Activated T-helper 2 cell treated with anti-CD3 and anti-CD28 coated beads, Interferon-gamma antibody, Interleukin-2, Interleukin-4, amounts not matched to agents 10 μg/mL and 5 μg/mL and 100 μg/mL, durations not matched to agents 14 hours and 24 hours and 36 hours (primary cell): ENCODE measurements around the gene SNRPA1. TPM values are rescaled to one million over a fixed set of nuclear protein-coding genes. Genes with fewer than 3 reads are reported as not detected.
A peak's percentile ranks its signal among the peaks of the same experiment; 100 is the strongest.

Experiments used
- DNase-seq: peaks from one replicate; pipeline ENCODE4 v3.0.0; 2021; ENCODE audit warnings: low spot score
- H3K27ac Mint-ChIP-seq: one replicate; pipeline ENCODE4 v1.8.0; 2021; ENCODE audit warnings: mixed read lengths
- H3K27me3 Mint-ChIP-seq: one replicate; pipeline ENCODE4 v1.8.0; 2021; ENCODE audit warnings: low read depth, mixed read lengths
- H3K36me3 Mint-ChIP-seq: one replicate; pipeline ENCODE4 v1.8.0; 2021; ENCODE audit warnings: low read depth, mixed read lengths
- H3K4me1 Mint-ChIP-seq: one replicate; pipeline ENCODE4 v1.8.0; 2021; ENCODE audit warnings: low read depth, mixed read lengths
- H3K4me3 Mint-ChIP-seq: one replicate; pipeline ENCODE4 v1.8.0; 2021; ENCODE audit warnings: low read depth, mild to moderate bottlenecking, moderate library complexity, mixed read lengths
- H3K9me3 Mint-ChIP-seq: one replicate; pipeline ENCODE4 v1.8.0; 2021; ENCODE audit warnings: mixed read lengths
- intact Hi-C: fragments of 100-400 bp; cut with micrococcal nuclease; formaldehyde crosslinking; loops from one replicate; pipeline ENCODE4 v1.15.1; 2023
- total RNA-seq: library from RNA; stranded (reverse); gene quantifications from 2 replicates; pipeline ENCODE4 v1.2.3, GENCODE V29; 2022

The SNRPA1 gene
- total RNA-seq, 1 donor from 2014 or later: 197 TPM

GRCh38 chr15:101244889-101245668, 50.0 kb downstream of the SNRPA1 start:
- H3K4me1 Mint-ChIP-seq: peaks cover 90% of the 10 kb centered on the region
- intact Hi-C loops: loop anchor here (10.0 kb wide), 1 partner anchor 120 kb away; no protein-coding TSS in a partner anchor
- DNase-seq: no peak
- peak overlapping the region; percentile 65 for H3K4me3 Mint-ChIP-seq
- H3K27me3 Mint-ChIP-seq: no peaks in the 10 kb centered on the region
- peaks cover 73% of the 10 kb centered on the region for H3K36me3 Mint-ChIP-seq
- peak overlapping the region; percentile 79 for H3K27ac Mint-ChIP-seq
- no peaks in the 10 kb centered on the region for H3K9me3 Mint-ChIP-seq

DNA sequence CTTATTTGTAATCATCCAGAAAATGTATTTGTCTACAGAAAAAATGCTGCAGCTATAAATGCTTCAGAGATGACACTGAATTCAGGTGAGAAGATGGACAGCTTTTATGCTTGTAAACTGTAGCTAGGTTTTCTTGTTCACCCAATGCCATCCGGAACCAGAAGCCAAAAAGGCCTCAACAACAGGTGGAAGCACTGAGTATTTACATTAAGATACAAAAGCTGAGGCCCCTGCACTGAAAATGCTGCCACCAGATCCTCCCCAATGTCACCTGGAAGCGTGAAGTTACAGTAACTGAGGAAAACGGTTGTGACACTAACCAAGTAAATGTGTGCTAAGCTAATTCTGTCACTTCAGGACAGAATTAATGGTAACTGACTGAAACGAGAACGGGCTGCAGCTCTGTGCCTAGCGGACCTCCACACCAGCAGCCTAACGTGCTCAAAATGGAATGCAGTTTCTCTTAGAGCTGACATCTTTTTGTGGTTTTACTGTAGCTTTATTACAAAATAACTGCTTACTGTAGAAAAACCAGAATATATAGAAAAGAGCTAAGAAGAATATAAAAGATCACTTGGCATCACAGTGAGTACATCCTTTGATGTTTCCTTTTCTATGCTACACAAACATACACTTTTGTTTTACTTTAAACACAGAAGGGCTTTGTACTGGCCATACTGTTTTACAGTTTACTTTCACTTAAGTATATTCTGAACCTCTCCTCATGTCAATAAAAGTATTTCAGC, 50.8 kb downstream of the SNRPA1 start:
- no peak for DNase-seq
- intact Hi-C loops: loop anchor here (10.0 kb wide), 1 partner anchor 119 kb away; no protein-coding TSS in a partner anchor
- H3K4me1 Mint-ChIP-seq: peaks cover 92% of the 10 kb centered on the region
- H3K27me3 Mint-ChIP-seq: no peaks in the 10 kb centered on the region
- peak overlapping the region; percentile 79 for H3K27ac Mint-ChIP-seq
- peaks cover 74% of the 10 kb centered on the region for H3K36me3 Mint-ChIP-seq
- H3K9me3 Mint-ChIP-seq: no peaks in the 10 kb centered on the region
- peak overlapping the region; percentile 65 for H3K4me3 Mint-ChIP-seq

- Mint-ChIP-seq H3K4me3 (peak overlapping the region; percentile 72), H3K4me1 (peaks cover 95% of the 10 kb centered on the region), H3K27ac (peak overlapping the region; percentile 69), H3K27me3 (no peaks in the 10 kb centered on the region), H3K36me3 (peaks cover 75% of the 10 kb centered on the region), H3K9me3 (no peaks in the 10 kb centered on the region)
- intact Hi-C loops: loop anchor here (10.0 kb wide), 1 partner anchor 119 kb away; no protein-coding TSS in a partner anchor
- DNase-seq: no peak
Observed at GRCh38 chr15:101243420-101243819, 51.6 kb downstream of the SNRPA1 start.

DNA sequence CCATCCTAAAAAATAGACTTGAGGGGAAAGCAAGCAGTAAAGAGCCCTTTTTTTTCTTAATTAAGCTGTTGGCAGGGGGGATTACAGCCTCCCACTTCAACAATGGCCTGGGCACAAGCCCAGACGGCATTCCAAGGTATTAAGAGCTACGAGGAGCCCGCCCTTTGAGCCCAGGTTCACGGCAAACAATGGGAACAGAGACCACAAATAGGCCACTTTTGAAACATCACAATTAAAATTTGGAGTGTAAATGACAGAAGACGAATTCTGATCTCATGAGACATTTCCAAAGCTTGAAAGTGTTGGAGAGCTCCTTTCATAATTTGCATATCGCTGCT, 52.1 kb downstream of the SNRPA1 start:
- H3K27me3 Mint-ChIP-seq: no peaks in the 10 kb centered on the region
- intact Hi-C loops: loop anchor here (1.0 to 10.0 kb wide), 2 partner anchors 37 to 118 kb away; no protein-coding TSS in a partner anchor
- peaks cover 72% of the 10 kb centered on the region for H3K36me3 Mint-ChIP-seq
- peak overlapping the region; percentile 87 for H3K27ac Mint-ChIP-seq
- peak overlapping the region; percentile 72 for H3K4me3 Mint-ChIP-seq
- H3K9me3 Mint-ChIP-seq: no peaks in the 10 kb centered on the region
- peaks cover 93% of the 10 kb centered on the region for H3K4me1 Mint-ChIP-seq
- no peak for DNase-seq

DNA sequence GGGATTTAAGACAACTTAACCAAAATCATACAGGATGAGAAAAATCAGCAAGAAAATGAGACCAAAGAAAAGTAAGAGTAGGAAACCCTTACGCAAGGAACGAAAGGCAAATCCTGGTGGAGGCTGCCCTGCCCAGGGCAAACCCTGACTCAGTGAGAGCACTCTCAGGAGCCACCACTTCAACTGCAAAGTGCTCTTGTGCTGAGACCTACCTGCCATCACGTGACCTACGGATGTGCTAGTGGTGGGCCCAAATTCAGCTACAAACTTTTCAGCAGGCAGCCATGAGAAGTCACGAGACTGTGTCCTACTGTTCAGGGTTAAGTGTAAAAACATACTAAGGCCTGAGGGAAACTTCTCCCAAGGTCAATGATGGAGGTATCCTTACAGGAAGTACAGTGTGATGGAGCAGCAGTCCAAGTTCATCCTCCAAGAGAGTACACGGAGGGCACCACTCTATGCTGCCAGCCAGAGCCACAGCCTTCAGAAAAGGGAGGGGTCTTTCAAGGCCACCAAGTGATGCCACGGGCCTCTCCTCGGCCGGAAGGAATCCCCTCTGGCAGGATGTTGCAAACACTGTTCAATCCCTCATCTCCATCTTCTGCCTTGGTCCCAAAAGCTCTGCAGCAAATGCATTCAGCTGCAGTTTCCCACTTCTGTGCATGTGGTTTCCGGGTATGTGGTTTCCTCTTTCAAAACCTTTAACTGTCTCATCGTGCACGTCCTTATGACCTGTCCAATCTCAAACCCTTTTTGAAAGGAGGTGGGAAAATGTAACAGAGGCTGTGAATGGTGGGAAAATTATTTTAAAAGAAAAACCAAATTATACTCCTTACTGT, 52.7 kb downstream of the SNRPA1 start:
- Mint-ChIP-seq H3K27ac (peak overlapping the region; percentile 87), H3K9me3 (no peaks in the 10 kb centered on the region), H3K36me3 (peaks cover 71% of the 10 kb centered on the region), H3K27me3 (no peaks in the 10 kb centered on the region), H3K4me1 (peaks cover 90% of the 10 kb centered on the region), H3K4me3 (peak overlapping the region; percentile 72)
- peak; percentile 62 for DNase-seq
- intact Hi-C loops: loop anchor here (1.0 to 10.0 kb wide), 2 partner anchors 36 to 118 kb away; no protein-coding TSS in a partner anchor

DNA sequence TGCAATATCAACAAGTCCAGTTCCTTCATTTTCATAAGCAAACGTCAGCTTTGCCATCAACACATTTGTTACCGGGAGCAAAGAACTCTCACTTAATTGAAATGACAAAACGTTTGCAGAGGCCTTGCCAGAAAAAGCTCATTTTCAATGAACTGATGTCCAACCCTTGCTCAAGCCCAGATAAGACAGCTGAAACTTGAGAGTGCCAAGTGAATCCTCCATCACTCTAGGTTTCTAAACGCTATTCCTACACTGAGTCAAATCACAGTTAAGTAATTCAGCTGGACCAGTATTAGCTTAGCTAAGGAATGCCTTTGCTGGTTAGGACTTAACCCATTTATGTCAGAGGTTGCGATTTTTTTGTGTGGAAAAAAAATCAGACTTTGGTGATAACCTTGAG, 54.7 kb downstream of the SNRPA1 start:
- DNase-seq: no peak
- Mint-ChIP-seq H3K4me1 (peaks cover 79% of the 10 kb centered on the region), H3K9me3 (no peaks in the 10 kb centered on the region), H3K27ac (peak overlapping the region; percentile 89), H3K4me3 (peak overlapping the region; percentile 30), H3K27me3 (no peaks in the 10 kb centered on the region), H3K36me3 (peaks cover 68% of the 10 kb centered on the region)
- intact Hi-C loops: loop anchor here (10.0 kb wide), 1 partner anchor 116 kb away; no protein-coding TSS in a partner anchor

DNA sequence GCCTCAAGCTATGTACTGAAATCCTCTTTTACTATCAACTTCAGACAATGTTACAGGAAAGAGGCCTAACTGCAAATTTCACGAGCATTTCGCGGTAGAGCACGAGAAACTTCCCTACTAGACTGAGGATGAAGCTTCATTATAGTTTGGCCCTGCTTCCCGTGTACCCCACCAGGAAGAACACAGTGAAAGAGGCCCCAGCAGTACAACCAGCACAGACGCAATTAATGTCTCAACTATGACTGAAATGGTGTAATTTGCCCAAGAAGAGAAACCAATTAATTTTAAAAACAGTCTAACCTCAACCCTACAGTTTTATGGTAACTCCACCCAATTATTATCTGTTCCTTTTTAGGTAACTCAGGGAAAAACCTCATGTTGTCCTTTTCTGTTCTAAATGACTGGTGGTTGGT, 55.3 kb downstream of the SNRPA1 start:
- Mint-ChIP-seq H3K36me3 (peaks cover 68% of the 10 kb centered on the region), H3K4me3 (peak overlapping the region; percentile 68), H3K27ac (peak overlapping the region; percentile 89), H3K27me3 (no peaks in the 10 kb centered on the region), H3K4me1 (peaks cover 77% of the 10 kb centered on the region), H3K9me3 (no peaks in the 10 kb centered on the region)
- no peak for DNase-seq
- intact Hi-C loops: loop anchor here (10.0 kb wide), 1 partner anchor 115 kb away; no protein-coding TSS in a partner anchor

GRCh38 chr15:101237251-101237650, 57.8 kb downstream of the SNRPA1 start:
- no peaks in the 10 kb centered on the region for H3K9me3 Mint-ChIP-seq
- DNase-seq: no peak
- peaks cover 72% of the 10 kb centered on the region for H3K36me3 Mint-ChIP-seq
- H3K27ac Mint-ChIP-seq: peak overlapping the region; percentile 40
- intact Hi-C loops: no loop called here
- H3K4me1 Mint-ChIP-seq: peaks cover 67% of the 10 kb centered on the region
- H3K4me3 Mint-ChIP-seq: no peak overlapping the region
- H3K27me3 Mint-ChIP-seq: no peaks in the 10 kb centered on the region

GRCh38 chr15:101233651-101234280, 61.3 kb downstream of the SNRPA1 start:
- Mint-ChIP-seq H3K4me1 (peaks cover 48% of the 10 kb centered on the region), H3K27ac (no peak overlapping the region), H3K9me3 (peaks cover 12% of the 10 kb centered on the region), H3K27me3 (no peaks in the 10 kb centered on the region), H3K36me3 (peaks cover 87% of the 10 kb centered on the region), H3K4me3 (no peak overlapping the region)
- DNase-seq: no peak
- intact Hi-C loops: no loop called here

GRCh38 chr15:101232677-101233076, 62.4 kb downstream of the SNRPA1 start:
- Mint-ChIP-seq H3K9me3 (peaks cover 23% of the 10 kb centered on the region), H3K27ac (no peak overlapping the region), H3K4me1 (peaks cover 49% of the 10 kb centered on the region), H3K4me3 (no peak overlapping the region), H3K27me3 (no peaks in the 10 kb centered on the region), H3K36me3 (peaks cover 90% of the 10 kb centered on the region)
- intact Hi-C loops: no loop called here
- DNase-seq: no peak
